H1 (cell line): ENCODE results near the gene USP16. TPM values are rescaled to one million over a fixed set of nuclear protein-coding genes. Genes with fewer than 3 reads are reported as not detected.

Experiments used
- CTCF ChIA-PET: fragments of 300-600 bp; sonication (Branson Sonifier 250); formaldehyde crosslinking; loops from one replicate; lab custom pipeline; 2021; ENCODE audit not compliant: partially characterized antibody; lab: Charles Lee
- POLR2A ChIA-PET: fragments of 300-600 bp; sonication (Branson Sonifier 250); formaldehyde crosslinking; loops from one replicate; lab custom pipeline; 2021; ENCODE audit warnings: inconsistent platforms; ENCODE audit not compliant: partially characterized antibody; lab: Charles Lee
- DNase-seq, 2 experiments: peaks; one replicate each; pipeline versions ENCODE4 v3.0.0 to v3.0.0-alpha.2; 2010 to 2022; ENCODE audit warnings: low spot score in 2 of 2, low read depth in 1 of 2, mixed read lengths in 1 of 2
- FAIRE-seq: peaks from 2 replicates; lab custom pipeline; 2011; peaks lifted over from hg19 to GRCh38; lab: Jason Lieb, UNC
- H2AFZ ChIP-seq: 2 replicates; pipeline ENCODE4 v1.8.1; 2012; ENCODE audit warnings: low read length, inconsistent platforms
- H2AK5ac ChIP-seq: 2 replicates; pipeline ENCODE4 v1.6.1; 2013; ENCODE audit warnings: low read depth, low read length
- H2BK120ac ChIP-seq: replicated peaks from 2 replicates; pipeline ENCODE3; 2013; ENCODE audit warnings: low read depth, low read length, inconsistent platforms
- H2BK12ac ChIP-seq: 2 replicates; pipeline ENCODE4 v1.6.1; 2013; ENCODE audit warnings: low read depth, low read length
- H2BK15ac ChIP-seq: 2 replicates; pipeline ENCODE4 v1.6.1; 2013; ENCODE audit warnings: low read length
- H2BK20ac ChIP-seq: 2 replicates; pipeline ENCODE4 v1.6.1; 2013; ENCODE audit warnings: low read length
- H2BK5ac ChIP-seq: 2 replicates; pipeline ENCODE4 v1.6.1; 2013; ENCODE audit warnings: low read depth, low read length
- H3K14ac ChIP-seq: 2 replicates; pipeline ENCODE4 v1.6.1; 2013; ENCODE audit warnings: inconsistent platforms; ENCODE audit not compliant: insufficient read length
- H3K18ac ChIP-seq: 2 replicates; pipeline ENCODE4 v1.6.1; 2013; ENCODE audit warnings: low read length; ENCODE audit errors: extremely low read depth
- H3K23ac ChIP-seq: 2 replicates; pipeline ENCODE4 v1.6.1; 2013; ENCODE audit warnings: inconsistent platforms; ENCODE audit not compliant: insufficient read length
- H3K23me2 ChIP-seq: 2 replicates; pipeline ENCODE4 v1.6.1; 2013; ENCODE audit warnings: low read depth, low read length
- H3K27ac ChIP-seq: 2 replicates; pipeline ENCODE4 v1.6.1; 2011; ENCODE audit warnings: low read depth, low read length, inconsistent platforms
- H3K27me3 ChIP-seq, 4 experiments: replicated peaks in 1 of 4; 1 replicate in 1 of 4; 2 replicates in 3 of 4; pipeline versions ENCODE4 v1.6.1 to v1.8.1; 2011 to 2013; ENCODE audit warnings: low read length in 3 of 4, mild to moderate bottlenecking in 3 of 4, inconsistent platforms in 2 of 4, mixed read lengths in 2 of 4, moderate library complexity in 1 of 4; ENCODE audit not compliant: control insufficient read depth in 3 of 4, insufficient read depth in 3 of 4; ENCODE audit errors: extremely low read depth in 1 of 4
- H3K36me3 ChIP-seq, 4 experiments: 2 replicates each; pipeline versions ENCODE4 v1.6.1 to v1.8.1; 2011 to 2013; ENCODE audit warnings: mild to moderate bottlenecking in 4 of 4, low read length in 3 of 4, moderate library complexity in 2 of 4, control low read depth in 1 of 4, inconsistent platforms in 1 of 4; ENCODE audit not compliant: insufficient read depth in 4 of 4, control insufficient read depth in 2 of 4
- H3K4ac ChIP-seq: replicated peaks from 2 replicates; pipeline ENCODE3; 2013; ENCODE audit warnings: low read length, low read depth, mixed read lengths, inconsistent platforms; ENCODE audit not compliant: insufficient read length
- H3K4me1 ChIP-seq, 4 experiments: replicated peaks in 1 of 4; 1 replicate in 1 of 4; 2 replicates in 3 of 4; pipeline versions ENCODE4 v1.6.1 to v1.8.1; 2011 to 2013; ENCODE audit warnings: low read length in 3 of 4, inconsistent platforms in 2 of 4, mixed read lengths in 1 of 4; ENCODE audit not compliant: insufficient read depth in 4 of 4, control insufficient read depth in 3 of 4
- H3K4me2 ChIP-seq, 2 experiments: 2 replicates each; pipeline versions ENCODE4 v1.6.1 to v1.8.1; 2011 to 2013; ENCODE audit warnings: low read depth in 2 of 2, low read length in 2 of 2, control low read depth in 1 of 2, inconsistent platforms in 1 of 2, mild to moderate bottlenecking in 1 of 2; ENCODE audit not compliant: insufficient read depth in 1 of 2
- H3K4me3 ChIP-seq, 4 experiments: fragments of 200-600, 300-600 bp in 1 of 4; sonication (generic), shearing (Covaris generic), sonication (Bioruptor Twin) in 1 of 4; 2 replicates each; pipeline versions ENCODE4 v1.5.1 to v1.8.1; 2011 to 2016; ENCODE audit warnings: low read length in 4 of 4, low read depth in 3 of 4, control low read depth in 2 of 4, inconsistent platforms in 2 of 4, mild to moderate bottlenecking in 2 of 4, mixed read lengths in 1 of 4, moderate library complexity in 1 of 4; ENCODE audit not compliant: insufficient read depth in 2 of 4; ENCODE audit errors: extremely low read depth in 1 of 4
- H3K56ac ChIP-seq: replicated peaks from 2 replicates; pipeline ENCODE3; 2013; ENCODE audit warnings: low read depth, mild to moderate bottlenecking, mixed read lengths, low read length, inconsistent platforms; ENCODE audit not compliant: insufficient read length
- H3K79me1 ChIP-seq: 2 replicates; pipeline ENCODE4 v1.6.1; 2013; ENCODE audit warnings: low read depth, low read length, control low read depth
- H3K79me2 ChIP-seq, 2 experiments: 2 replicates each; pipeline versions ENCODE4 v1.6.1 to v1.8.1; 2012 to 2013; ENCODE audit warnings: low read length in 2 of 2, mild to moderate bottlenecking in 2 of 2, inconsistent platforms in 1 of 2; ENCODE audit not compliant: insufficient read depth in 2 of 2, control insufficient read depth in 1 of 2
- H3K9ac ChIP-seq, 4 experiments: replicated peaks in 1 of 4; 1 replicate in 1 of 4; 2 replicates in 3 of 4; pipeline versions ENCODE4 v1.6.1 to v1.8.1; 2011 to 2013; ENCODE audit warnings: low read depth in 3 of 4, low read length in 3 of 4, control low read depth in 2 of 4, mild to moderate bottlenecking in 2 of 4, moderate library complexity in 2 of 4, inconsistent platforms in 1 of 4; ENCODE audit errors: extremely low read depth in 1 of 4
- H3K9me3 ChIP-seq, 2 experiments: 2 replicates each; pipeline versions ENCODE4 v1.6.1 to v1.8.1; 2012 to 2013; ENCODE audit warnings: mild to moderate bottlenecking in 2 of 2, moderate library complexity in 2 of 2, control low read depth in 1 of 2, inconsistent platforms in 1 of 2, low read depth in 1 of 2, low read length in 1 of 2, mixed read lengths in 1 of 2; ENCODE audit not compliant: insufficient read depth in 2 of 2
- H4K20me1 ChIP-seq, 2 experiments: replicated peaks in 1 of 2; 2 replicates each; pipeline versions ENCODE3 to v1.8.1; 2011 to 2013; ENCODE audit warnings: inconsistent platforms in 2 of 2, low read length in 2 of 2, mild to moderate bottlenecking in 1 of 2; ENCODE audit not compliant: insufficient read depth in 2 of 2, control insufficient read depth in 1 of 2
- H4K5ac ChIP-seq: 2 replicates; pipeline ENCODE4 v1.6.1; 2013; ENCODE audit warnings: low read length, low read depth, mixed read lengths, inconsistent platforms; ENCODE audit not compliant: insufficient read length
- H4K8ac ChIP-seq: 2 replicates; pipeline ENCODE4 v1.8.0; 2013; ENCODE audit warnings: mild to moderate bottlenecking, moderate library complexity, low read length, inconsistent platforms; ENCODE audit not compliant: insufficient read depth; ENCODE audit errors: extremely low read depth
- H4K91ac ChIP-seq: replicated peaks from 2 replicates; pipeline ENCODE3; 2013; ENCODE audit warnings: low read length, mixed read lengths, inconsistent platforms; ENCODE audit not compliant: insufficient read length
- BACH1 ChIP-seq: IDR thresholded peaks from 2 replicates; pipeline ENCODE4 v1.6.1; 2012; ENCODE audit warnings: low read length, improper control_type of control experiment
- CBX5 ChIP-seq: fragments of 300-800, 300-1000 bp; sonication (generic); IDR thresholded peaks from 2 replicates; pipeline ENCODE4 v1.7.1; 2016; ENCODE audit warnings: antibody characterized with exemption, low read length, low read depth
- CBX8 ChIP-seq: fragments of 300-800, 300-1000 bp; sonication (generic); IDR thresholded peaks from 2 replicates; pipeline ENCODE4 v1.7.1; 2016; ENCODE audit warnings: low read depth, low read length, borderline replicate concordance
- EGR1 ChIP-seq: IDR thresholded peaks from 2 replicates; pipeline ENCODE4 v1.6.1; 2011; ENCODE audit warnings: low read depth, low read length, borderline replicate concordance
- FOSL1 ChIP-seq: IDR thresholded peaks from 2 replicates; pipeline ENCODE4 v1.6.1; 2011; ENCODE audit warnings: mild to moderate bottlenecking, low read depth, low read length, moderate library complexity; ENCODE audit not compliant: insufficient read depth
- HDAC2 ChIP-seq, 2 experiments: fragments of 300-600 bp in 1 of 2; sonication (generic) in 1 of 2; IDR thresholded peaks; 2 replicates each; pipeline ENCODE4 v1.6.1; 2011 to 2012; ENCODE audit warnings: low read depth in 2 of 2, low read length in 2 of 2, mild to moderate bottlenecking in 2 of 2, moderate library complexity in 2 of 2, borderline replicate concordance in 1 of 2, inconsistent platforms in 1 of 2
- KDM1A ChIP-seq: fragments of 200-600, 300-600 bp; sonication (generic); IDR thresholded peaks from 2 replicates; pipeline ENCODE4 v1.7.1; 2016; ENCODE audit warnings: mild to moderate bottlenecking, low read length, borderline replicate concordance
- KDM4A ChIP-seq: IDR thresholded peaks from one replicate; pipeline ENCODE4 v1.7.1; 2012; ENCODE audit warnings: low read depth, mild to moderate bottlenecking, moderate library complexity, low read length, inconsistent platforms; ENCODE audit not compliant: severe bottlenecking
- PHF8 ChIP-seq: fragments of 200-600 bp; sonication (generic); conservative IDR thresholded peaks from 2 replicates; pipeline ENCODE4 v1.7.1; 2012; ENCODE audit warnings: low read depth, mild to moderate bottlenecking, inconsistent platforms, low read length, moderate library complexity
- RFX5 ChIP-seq: IDR thresholded peaks from 2 replicates; pipeline ENCODE4 v1.6.1; 2011; ENCODE audit warnings: low read depth, low read length, improper control_type of control experiment, borderline replicate concordance
- RXRA ChIP-seq: IDR thresholded peaks from 2 replicates; pipeline ENCODE4 v1.6.1; 2011; ENCODE audit warnings: low read depth, mild to moderate bottlenecking, low read length, moderate library complexity; ENCODE audit not compliant: insufficient read depth
- SIN3A ChIP-seq, 2 experiments: IDR thresholded peaks in 1 of 2; conservative IDR thresholded peaks in 1 of 2; 2 replicates each; pipeline ENCODE4 v1.6.1; 2011 to 2012; ENCODE audit warnings: low read length in 2 of 2, improper control_type of control experiment in 1 of 2, low read depth in 1 of 2, mild to moderate bottlenecking in 1 of 2
- SIRT6 ChIP-seq: IDR thresholded peaks from one replicate; pipeline ENCODE4 v1.7.1; 2012; ENCODE audit warnings: low read length, inconsistent platforms
- SIX5 ChIP-seq: IDR thresholded peaks from 2 replicates; pipeline ENCODE4 v1.6.1; 2011; ENCODE audit warnings: mild to moderate bottlenecking, low read depth, low read length
- WGBS, 2 experiments: shearing (Covaris generic) in 1 of 2; methylation state at CpG; one replicate each; pipeline versions ENCODE4 v1.1.6 to v1.1.7; 2013 to 2015; ENCODE audit warnings: low lambda C conversion rate in 2 of 2, mixed read lengths in 2 of 2, inconsistent platforms in 1 of 2, low coverage in 1 of 2, missing lambda C conversion rate in 1 of 2; ENCODE audit not compliant: insufficient replicate concordance in 2 of 2, insufficient coverage in 1 of 2, insufficient read length in 1 of 2; ENCODE audit errors: extremely low coverage in 1 of 2, missing lambda C conversion rate in 1 of 2; 5-methylcytosine and 5-hydroxymethylcytosine counted together
- polyA plus RNA-seq, 7 experiments: library from polyadenylated mRNA; depleted of rRNA in 3 of 7; stranded (reverse) in 5 of 7; unstranded in 2 of 7; fragments of >200 nt in 5 of 7; fragments of 200-250 nt in 2 of 7; gene quantifications; 1 replicate in 5 of 7; 2 replicates in 1 of 7; 4 replicates in 1 of 7; pipeline versions ENCODE4 v1.2.1 to v1.2.3, GENCODE V29; 2011 to 2013; ENCODE audit warnings: missing spikeins in 2 of 7, mixed read lengths in 2 of 7
- total RNA-seq: library from RNA; stranded (reverse); fragmentation: NEBNext Ultra II Directional; extraction: Animal tissue kit (Norgen Biotek cat#: 25700); gene quantifications from 2 replicates; pipeline ENCODE4 v1.2.1, GENCODE V29; 2021

USP16 gene
- total and polyA plus RNA-seq, 2 of the 8 experiments (the other 6 are each of a cell fraction or from before 2014, with no cell fraction given): 3.4 to 19.1 TPM

DNA sequence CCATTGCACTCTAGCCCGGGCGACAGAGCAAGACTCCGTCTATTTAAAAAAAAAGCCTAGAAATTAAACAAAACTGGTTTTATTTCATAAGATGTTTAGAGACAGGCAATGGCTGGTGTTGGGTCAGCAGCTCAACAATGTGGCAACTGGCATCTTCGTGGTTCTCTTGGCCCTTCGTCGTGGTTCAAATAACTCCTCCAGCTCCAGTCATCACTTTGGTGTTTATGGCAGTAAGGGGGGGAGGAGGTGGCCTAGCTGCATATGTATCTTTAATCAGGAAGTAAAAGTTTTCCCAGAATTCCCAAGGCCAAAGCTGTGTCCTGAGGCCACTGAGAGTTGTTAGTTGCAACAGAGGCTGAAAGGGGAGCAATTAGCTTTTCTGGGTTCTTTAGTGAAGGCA, 18.8 kb upstream of the USP16 start:
- H3K9ac ChIP-seq: no peak overlapping the region
- H4K91ac ChIP-seq: no peak overlapping the region
- no peaks in the 10 kb centered on the region for H3K36me3 ChIP-seq
- no peak overlapping the region for H2BK12ac ChIP-seq
- CTCF ChIA-PET: no interaction called here
- H2AK5ac ChIP-seq: no peak overlapping the region
- POLR2A ChIA-PET: interaction anchor here (0.8 kb wide), 1 partner anchor 19 kb away, joined by 4 read pairs; the partner anchor contains the start of gene USP16
- H3K23me2 ChIP-seq: no peaks in the 10 kb centered on the region; the same call in 1 of the 2 replicates
- no peak overlapping the region for H3K27ac ChIP-seq
- H4K5ac ChIP-seq: no peak overlapping the region
- H3K79me2 ChIP-seq: no peaks in the 10 kb centered on the region
- H3K9me3 ChIP-seq: peaks cover 0 to 3% of the 10 kb centered on the region in 2 experiments; a peak in 1 of 4 replicates
- no peaks in the 10 kb centered on the region for H4K20me1 ChIP-seq
- no peak overlapping the region for H2BK5ac ChIP-seq
- H3K14ac ChIP-seq: no peak overlapping the region
- FAIRE-seq (no peak), DNase-seq (no peak)
- H3K4me1 ChIP-seq: no peaks in the 10 kb centered on the region; a peak in 1 of 7 replicates
- H4K8ac ChIP-seq: no peak overlapping the region
- H3K4ac ChIP-seq: no peak overlapping the region
- H3K56ac ChIP-seq: peak overlapping the region; percentile 39
- H2AFZ ChIP-seq: no peak overlapping the region
- H2BK15ac ChIP-seq: no peak overlapping the region
- no peak overlapping the region for H2BK20ac ChIP-seq
- H3K79me1 ChIP-seq: no peaks in the 10 kb centered on the region
- H3K23ac ChIP-seq: no peak overlapping the region
- no peak overlapping the region for H3K18ac ChIP-seq
- no peak overlapping the region for H3K4me3 ChIP-seq
- WGBS, 2 experiments: 99% methylated on average over 6 of the region's 6 CpGs; no CpG with 5 or more reads in 1 of the 2 experiments
- H2BK120ac ChIP-seq: no peak overlapping the region
- H3K27me3 ChIP-seq: no peaks in the 10 kb centered on the region
- H3K4me2 ChIP-seq: no peak overlapping the region
- TF ChIP-seq RXRA (no peak), CBX5 (no peak), KDM1A (no peak), SIRT6 (no peak), SIN3A (conservative IDR thresholded peaks at IDR 0.05 in 1 of 2, IDR thresholded peaks at IDR 0.05 in 1 of 2; ENCODE audit: low read depth in 1 of 2, low read length in 2 of 2) (no peak), EGR1 (no peak), SIX5 (no peak), KDM4A (no peak), FOSL1 (no peak), PHF8 (no peak), HDAC2 (IDR thresholded peaks at IDR 0.05; ENCODE audit: borderline replicate concordance in 1 of 2, low read depth in 2 of 2, low read length in 2 of 2) (no peak), RFX5 (no peak), BACH1 (no peak), CBX8 (no peak)
